ENCODE data around the gene BRI3. TPM values are rescaled to one million over a fixed set of nuclear protein-coding genes. Genes with fewer than 3 reads are reported as not detected.
A peak's percentile ranks its signal among the peaks of the same experiment; 100 is the strongest.

Gene BRI3
- total and polyA plus RNA-seq, 2 of the 8 experiments (the other 6 are each of a cell fraction or from before 2014, with no cell fraction given): 77.5 to 93.4 TPM

DNA sequence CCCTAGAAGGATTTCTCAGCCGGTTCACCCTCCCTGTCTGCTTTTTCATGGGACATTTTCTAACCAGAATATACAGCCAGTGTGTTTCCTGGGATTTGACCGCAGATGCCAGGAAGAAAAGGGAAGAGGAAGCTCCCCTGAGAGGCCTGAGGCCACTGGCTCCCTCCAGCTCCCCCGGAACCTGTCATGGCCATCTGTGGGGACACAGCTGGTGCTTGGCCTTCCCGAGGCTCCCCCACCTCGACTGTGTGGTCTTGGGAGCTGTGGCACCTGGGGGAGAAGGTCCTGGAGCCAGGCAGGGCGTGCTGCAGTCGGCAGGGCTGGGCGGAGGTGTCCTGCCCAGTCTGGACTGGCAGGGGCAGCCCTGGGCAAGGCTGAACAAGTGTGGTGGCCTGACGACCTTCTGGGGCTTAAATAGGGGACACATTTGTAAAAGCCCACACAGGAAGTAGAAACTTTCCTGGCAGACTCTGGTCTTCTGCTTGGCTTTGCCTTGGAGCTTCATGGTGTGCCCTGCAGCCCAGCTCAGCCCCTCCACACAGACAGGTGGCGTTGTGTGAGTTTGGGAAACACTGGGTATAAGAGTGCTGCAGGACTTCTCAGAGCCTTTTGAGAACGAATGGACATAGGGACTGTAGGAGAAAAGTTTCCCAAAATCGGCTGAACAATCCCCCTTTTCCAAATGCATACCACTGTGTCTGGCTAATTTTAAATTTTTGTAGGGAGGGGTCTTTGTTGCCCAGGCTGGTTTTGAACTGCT, 6.8 kb downstream of the BRI3 start:
- Histone ChIP-seq H3K79me1 (ENCODE audit: low read depth, low read length) (peaks cover 13% of the 10 kb centered on the region), H3K14ac (ENCODE audit: insufficient read length) (no peak overlapping the region), H4K5ac (ENCODE audit: insufficient read length, low read depth, low read length) (no peak overlapping the region), H3K79me2 (ENCODE audit: control insufficient read depth in 1 of 2, insufficient read depth in 2 of 2, low read length in 2 of 2) (peaks cover 2 to 49% of the 10 kb centered on the region in 2 experiments; a peak in 3 of 4 replicates), H3K4me1 (replicated peaks in 1 of 4; ENCODE audit: control insufficient read depth in 3 of 4, insufficient read depth in 4 of 4, low read length in 3 of 4) (peaks cover 0 to 24% (median 14%) of the 10 kb centered on the region in 4 experiments; a peak in 6 of 7 replicates), H3K36me3 (ENCODE audit: control insufficient read depth in 2 of 4, insufficient read depth in 4 of 4, low read length in 3 of 4) (peaks cover 6 to 13% (median 9%) of the 10 kb centered on the region in 4 experiments; a peak in 7 of 8 replicates), H3K9ac (replicated peaks in 1 of 4; ENCODE audit: extremely low read depth in 1 of 4, low read depth in 3 of 4, low read length in 3 of 4) (no peak overlapping the region), H4K20me1 (replicated peaks in 1 of 2; ENCODE audit: control insufficient read depth in 1 of 2, insufficient read depth in 2 of 2, low read length in 2 of 2) (peaks cover 42 to 50% of the 10 kb centered on the region in 2 experiments), H3K27ac (ENCODE audit: low read depth, low read length) (no peak overlapping the region), H3K4me2 (ENCODE audit: insufficient read depth in 1 of 2, low read depth in 2 of 2, low read length in 2 of 2) (no peak overlapping the region), H2AK5ac (ENCODE audit: low read depth, low read length) (no peak overlapping the region), H3K4me3 (ENCODE audit: extremely low read depth in 1 of 4, insufficient read depth in 2 of 4, low read depth in 3 of 4, low read length in 4 of 4) (no peak overlapping the region), H3K23me2 (ENCODE audit: low read depth, low read length) (no peaks in the 10 kb centered on the region), H2BK120ac (replicated peaks; ENCODE audit: low read depth, low read length) (no peak overlapping the region), H3K9me3 (ENCODE audit: insufficient read depth in 2 of 2, low read depth in 1 of 2, low read length in 1 of 2) (no peaks in the 10 kb centered on the region), H3K23ac (ENCODE audit: insufficient read length) (no peak overlapping the region), H3K4ac (replicated peaks; ENCODE audit: insufficient read length, low read depth, low read length) (no peak overlapping the region), H3K27me3 (replicated peaks in 1 of 4; ENCODE audit: control insufficient read depth in 3 of 4, extremely low read depth in 1 of 4, insufficient read depth in 3 of 4, low read length in 3 of 4) (no peaks in the 10 kb centered on the region), H2AFZ (ENCODE audit: low read length) (no peak overlapping the region), H2BK5ac (ENCODE audit: low read depth, low read length) (peak overlapping the region; percentile 52; the same call in 1 of the 2 replicates), H2BK15ac (ENCODE audit: low read length) (no peak overlapping the region), H4K91ac (replicated peaks; ENCODE audit: insufficient read length, low read length) (no peak overlapping the region), H3K56ac (replicated peaks; ENCODE audit: insufficient read length, low read depth, low read length) (no peak overlapping the region), H4K8ac (ENCODE audit: extremely low read depth, insufficient read depth, low read length) (no peak overlapping the region), H2BK12ac (ENCODE audit: low read depth, low read length) (0 out of 2 replicates have a peak overlapping the region, but pooled peaks have one; percentile 27), H3K18ac (ENCODE audit: extremely low read depth, low read length) (no peak overlapping the region; the same call in 1 of the 2 replicates), H2BK20ac (ENCODE audit: low read length) (no peak overlapping the region)
- CTCF ChIA-PET (ENCODE audit: partially characterized antibody): interaction anchor here (0.7 to 1.7 kb wide), 8 partner anchors 12 to 138 kb away, joined by 3 to 5 read pairs (median 3); partner anchors contain the start of gene BAIAP2L1
- POLR2A ChIA-PET (ENCODE audit: partially characterized antibody): interaction anchor here (1.0 to 2.0 kb wide), 5 partner anchors 10 to 122 kb away, joined by 3 to 8 read pairs (median 4); partner anchors contain the start of gene BAIAP2L1
- WGBS, 2 experiments (ENCODE audit: extremely low coverage in 1 of 2, insufficient coverage in 1 of 2, insufficient read length in 1 of 2, insufficient replicate concordance in 2 of 2, low coverage in 1 of 2, low lambda C conversion rate in 2 of 2, missing lambda C conversion rate in 1 of 2): 84% methylated on average over 12 of the region's 12 CpGs; no CpG with 5 or more reads in 1 of the 2 experiments
- DNase-seq (ENCODE audit: low read depth in 1 of 2, low spot score in 2 of 2) (no peak), FAIRE-seq (no peak)
- TF ChIP-seq TCF12 (IDR thresholded peaks at IDR 0.05; ENCODE audit: low read depth, low read length) (no peak), RXRA (IDR thresholded peaks at IDR 0.05; ENCODE audit: insufficient read depth, low read depth, low read length) (no peak), SP4 (IDR thresholded peaks at IDR 0.05; ENCODE audit: low read length) (0 out of 2 replicates have a peak, but pooled peaks have one; percentile 14), EGR1 (IDR thresholded peaks at IDR 0.05; ENCODE audit: borderline replicate concordance, low read depth, low read length) (no peak), KDM4A (IDR thresholded peaks at IDR 0.05; ENCODE audit: low read depth, low read length, severe bottlenecking) (no peak)
- TF ChIP-seq, protein P1, sequence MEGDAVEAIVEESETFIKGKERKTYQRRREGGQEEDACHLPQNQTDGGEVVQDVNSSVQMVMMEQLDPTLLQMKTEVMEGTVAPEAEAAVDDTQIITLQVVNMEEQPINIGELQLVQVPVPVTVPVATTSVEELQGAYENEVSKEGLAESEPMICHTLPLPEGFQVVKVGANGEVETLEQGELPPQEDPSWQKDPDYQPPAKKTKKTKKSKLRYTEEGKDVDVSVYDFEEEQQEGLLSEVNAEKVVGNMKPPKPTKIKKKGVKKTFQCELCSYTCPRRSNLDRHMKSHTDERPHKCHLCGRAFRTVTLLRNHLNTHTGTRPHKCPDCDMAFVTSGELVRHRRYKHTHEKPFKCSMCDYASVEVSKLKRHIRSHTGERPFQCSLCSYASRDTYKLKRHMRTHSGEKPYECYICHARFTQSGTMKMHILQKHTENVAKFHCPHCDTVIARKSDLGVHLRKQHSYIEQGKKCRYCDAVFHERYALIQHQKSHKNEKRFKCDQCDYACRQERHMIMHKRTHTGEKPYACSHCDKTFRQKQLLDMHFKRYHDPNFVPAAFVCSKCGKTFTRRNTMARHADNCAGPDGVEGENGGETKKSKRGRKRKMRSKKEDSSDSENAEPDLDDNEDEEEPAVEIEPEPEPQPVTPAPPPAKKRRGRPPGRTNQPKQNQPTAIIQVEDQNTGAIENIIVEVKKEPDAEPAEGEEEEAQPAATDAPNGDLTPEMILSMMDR (IDR thresholded peaks at IDR 0.05; ENCODE audit: control extremely low read depth in 1 of 3, insufficient read depth in 1 of 3, low read depth in 1 of 3, low read length in 3 of 3): peak in 1 of 3 experiments; percentile 17; a peak in 1 of 4 replicates
